ENCODE measurements around the gene ELP6. TPM values are rescaled to one million over a fixed set of nuclear protein-coding genes. Genes with fewer than 3 reads are reported as not detected.

The ELP6 gene
- total and polyA plus RNA-seq, 2 experiments from 2014 or later, result 33.7 to 41.6 TPM

DNA sequence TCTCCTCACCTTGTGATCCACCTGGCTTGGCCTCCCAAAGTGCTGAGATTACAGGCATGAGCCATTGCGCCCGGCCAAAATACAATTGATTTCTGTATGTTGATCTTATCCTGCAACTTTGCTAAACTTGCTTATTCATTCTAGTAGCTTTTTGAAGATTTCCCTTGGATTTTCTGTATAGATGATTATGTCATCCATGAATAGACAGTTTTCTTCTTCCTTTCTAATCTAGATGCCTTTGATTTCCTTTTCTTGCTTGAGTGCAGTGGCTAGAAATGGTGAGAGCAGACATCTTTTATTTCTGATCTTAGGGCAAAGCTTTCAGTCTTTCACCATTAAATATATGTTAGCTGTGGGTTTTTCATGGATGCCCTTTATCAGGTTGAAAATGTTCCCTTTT lies 4.4 kb upstream of the ELP6 start (continued):
- TF ChIP-seq, protein P1, sequence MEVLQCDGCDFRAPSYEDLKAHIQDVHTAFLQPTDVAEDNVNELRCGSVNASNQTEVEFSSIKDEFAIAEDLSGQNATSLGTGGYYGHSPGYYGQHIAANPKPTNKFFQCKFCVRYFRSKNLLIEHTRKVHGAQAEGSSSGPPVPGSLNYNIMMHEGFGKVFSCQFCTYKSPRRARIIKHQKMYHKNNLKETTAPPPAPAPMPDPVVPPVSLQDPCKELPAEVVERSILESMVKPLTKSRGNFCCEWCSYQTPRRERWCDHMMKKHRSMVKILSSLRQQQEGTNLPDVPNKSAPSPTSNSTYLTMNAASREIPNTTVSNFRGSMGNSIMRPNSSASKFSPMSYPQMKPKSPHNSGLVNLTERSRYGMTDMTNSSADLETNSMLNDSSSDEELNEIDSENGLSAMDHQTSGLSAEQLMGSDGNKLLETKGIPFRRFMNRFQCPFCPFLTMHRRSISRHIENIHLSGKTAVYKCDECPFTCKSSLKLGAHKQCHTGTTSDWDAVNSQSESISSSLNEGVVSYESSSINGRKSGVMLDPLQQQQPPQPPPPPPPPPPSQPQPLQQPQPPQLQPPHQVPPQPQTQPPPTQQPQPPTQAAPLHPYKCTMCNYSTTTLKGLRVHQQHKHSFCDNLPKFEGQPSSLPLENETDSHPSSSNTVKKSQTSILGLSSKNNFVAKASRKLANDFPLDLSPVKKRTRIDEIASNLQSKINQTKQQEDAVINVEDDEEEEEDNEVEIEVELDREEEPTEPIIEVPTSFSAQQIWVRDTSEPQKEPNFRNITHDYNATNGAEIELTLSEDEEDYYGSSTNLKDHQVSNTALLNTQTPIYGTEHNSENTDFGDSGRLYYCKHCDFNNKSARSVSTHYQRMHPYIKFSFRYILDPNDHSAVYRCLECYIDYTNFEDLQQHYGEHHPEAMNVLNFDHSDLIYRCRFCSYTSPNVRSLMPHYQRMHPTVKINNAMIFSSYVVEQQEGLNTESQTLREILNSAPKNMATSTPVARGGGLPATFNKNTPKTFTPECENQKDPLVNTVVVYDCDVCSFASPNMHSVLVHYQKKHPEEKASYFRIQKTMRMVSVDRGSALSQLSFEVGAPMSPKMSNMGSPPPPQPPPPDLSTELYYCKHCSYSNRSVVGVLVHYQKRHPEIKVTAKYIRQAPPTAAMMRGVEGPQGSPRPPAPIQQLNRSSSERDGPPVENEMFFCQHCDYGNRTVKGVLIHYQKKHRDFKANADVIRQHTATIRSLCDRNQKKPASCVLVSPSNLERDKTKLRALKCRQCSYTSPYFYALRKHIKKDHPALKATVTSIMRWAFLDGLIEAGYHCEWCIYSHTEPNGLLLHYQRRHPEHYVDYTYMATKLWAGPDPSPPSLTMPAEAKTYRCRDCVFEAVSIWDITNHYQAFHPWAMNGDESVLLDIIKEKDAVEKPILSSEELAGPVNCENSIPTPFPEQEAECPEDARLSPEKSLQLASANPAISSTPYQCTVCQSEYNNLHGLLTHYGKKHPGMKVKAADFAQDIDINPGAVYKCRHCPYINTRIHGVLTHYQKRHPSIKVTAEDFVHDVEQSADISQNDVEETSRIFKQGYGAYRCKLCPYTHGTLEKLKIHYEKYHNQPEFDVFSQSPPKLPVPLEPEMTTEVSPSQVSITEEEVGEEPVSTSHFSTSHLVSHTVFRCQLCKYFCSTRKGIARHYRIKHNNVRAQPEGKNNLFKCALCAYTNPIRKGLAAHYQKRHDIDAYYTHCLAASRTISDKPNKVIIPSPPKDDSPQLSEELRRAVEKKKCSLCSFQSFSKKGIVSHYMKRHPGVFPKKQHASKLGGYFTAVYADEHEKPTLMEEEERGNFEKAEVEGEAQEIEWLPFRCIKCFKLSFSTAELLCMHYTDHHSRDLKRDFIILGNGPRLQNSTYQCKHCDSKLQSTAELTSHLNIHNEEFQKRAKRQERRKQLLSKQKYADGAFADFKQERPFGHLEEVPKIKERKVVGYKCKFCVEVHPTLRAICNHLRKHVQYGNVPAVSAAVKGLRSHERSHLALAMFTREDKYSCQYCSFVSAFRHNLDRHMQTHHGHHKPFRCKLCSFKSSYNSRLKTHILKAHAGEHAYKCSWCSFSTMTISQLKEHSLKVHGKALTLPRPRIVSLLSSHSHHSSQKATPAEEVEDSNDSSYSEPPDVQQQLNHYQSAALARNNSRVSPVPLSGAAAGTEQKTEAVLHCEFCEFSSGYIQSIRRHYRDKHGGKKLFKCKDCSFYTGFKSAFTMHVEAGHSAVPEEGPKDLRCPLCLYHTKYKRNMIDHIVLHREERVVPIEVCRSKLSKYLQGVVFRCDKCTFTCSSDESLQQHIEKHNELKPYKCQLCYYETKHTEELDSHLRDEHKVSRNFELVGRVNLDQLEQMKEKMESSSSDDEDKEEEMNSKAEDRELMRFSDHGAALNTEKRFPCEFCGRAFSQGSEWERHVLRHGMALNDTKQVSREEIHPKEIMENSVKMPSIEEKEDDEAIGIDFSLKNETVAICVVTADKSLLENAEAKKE (CRISPR knock-in tag; IDR thresholded peaks at IDR 0.05), result no peak
- TF ChIP-seq, protein P2, sequence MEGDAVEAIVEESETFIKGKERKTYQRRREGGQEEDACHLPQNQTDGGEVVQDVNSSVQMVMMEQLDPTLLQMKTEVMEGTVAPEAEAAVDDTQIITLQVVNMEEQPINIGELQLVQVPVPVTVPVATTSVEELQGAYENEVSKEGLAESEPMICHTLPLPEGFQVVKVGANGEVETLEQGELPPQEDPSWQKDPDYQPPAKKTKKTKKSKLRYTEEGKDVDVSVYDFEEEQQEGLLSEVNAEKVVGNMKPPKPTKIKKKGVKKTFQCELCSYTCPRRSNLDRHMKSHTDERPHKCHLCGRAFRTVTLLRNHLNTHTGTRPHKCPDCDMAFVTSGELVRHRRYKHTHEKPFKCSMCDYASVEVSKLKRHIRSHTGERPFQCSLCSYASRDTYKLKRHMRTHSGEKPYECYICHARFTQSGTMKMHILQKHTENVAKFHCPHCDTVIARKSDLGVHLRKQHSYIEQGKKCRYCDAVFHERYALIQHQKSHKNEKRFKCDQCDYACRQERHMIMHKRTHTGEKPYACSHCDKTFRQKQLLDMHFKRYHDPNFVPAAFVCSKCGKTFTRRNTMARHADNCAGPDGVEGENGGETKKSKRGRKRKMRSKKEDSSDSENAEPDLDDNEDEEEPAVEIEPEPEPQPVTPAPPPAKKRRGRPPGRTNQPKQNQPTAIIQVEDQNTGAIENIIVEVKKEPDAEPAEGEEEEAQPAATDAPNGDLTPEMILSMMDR (conservative IDR thresholded peaks at IDR 0.05; ENCODE audit: low read depth in 2 of 2), result no peak
- TF ChIP-seq NANOG (IDR thresholded peaks at IDR 0.05; ENCODE audit: borderline replicate concordance) (no peak), EZH2 (IDR thresholded peaks at IDR 0.05; ENCODE audit: low read depth, unreplicated experiment) (no peak), ZNF114 (CRISPR knock-in tag; IDR thresholded peaks at IDR 0.05) (no peak), STAT1 (IDR thresholded peaks at IDR 0.05; ENCODE audit: unreplicated experiment) (no peak)

DNA sequence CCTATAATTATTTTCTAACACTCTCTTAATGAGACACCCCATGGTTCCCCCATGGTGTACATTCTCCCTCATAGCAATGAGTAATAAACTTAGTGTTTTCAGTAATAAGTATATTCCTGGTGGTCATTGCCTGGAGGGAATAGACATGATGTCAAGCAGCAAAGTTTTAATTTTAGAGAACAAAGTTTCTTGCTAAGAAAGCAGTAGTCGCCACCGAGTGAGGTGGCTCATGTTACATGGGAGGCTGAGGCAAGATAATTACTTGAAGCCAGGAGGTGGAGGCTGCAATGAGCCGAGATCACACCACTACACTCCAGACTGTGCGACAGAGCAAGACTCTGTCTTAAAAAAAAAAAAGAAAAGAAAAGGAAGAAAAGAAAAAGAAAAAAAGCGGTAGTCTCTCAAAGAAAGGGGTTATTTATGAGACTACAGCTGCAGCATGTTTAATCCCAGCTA lies 2.4 kb upstream of the ELP6 start:
- Mint-ChIP-seq H3K9me3 (no peaks in the 10 kb centered on the region; the same call in 1 of the 3 replicates), H3K4me3 (no peak overlapping the region)
- ATAC-seq, result no peak
- TF ChIP-seq CREB1 (CRISPR knock-in tag; IDR thresholded peaks at IDR 0.05; ENCODE audit: low read depth), result no peak
- TF ChIP-seq, protein P1 (CRISPR knock-in tag; IDR thresholded peaks at IDR 0.05), result no peak

More for the DNA sequence above, 2.4 kb upstream of the ELP6 start:
- Histone ChIP-seq H3K79me2 (replicated peaks; ENCODE audit: insufficient read depth) (peaks cover 21% of the 10 kb centered on the region), H3K27ac (ENCODE audit: low read depth) (no peak overlapping the region), H3K27me3 (ENCODE audit: insufficient read depth) (no peaks in the 10 kb centered on the region), H4K20me1 (replicated peaks; ENCODE audit: insufficient read depth) (no peaks in the 10 kb centered on the region), H2AFZ (no peak overlapping the region), H3K9me2 (ENCODE audit: insufficient read depth) (no peaks in the 10 kb centered on the region), H3K4me3 (no peak overlapping the region), H3K4me2 (no peak overlapping the region), H3K4me1 (ENCODE audit: insufficient read depth) (peaks cover 17% of the 10 kb centered on the region), H3F3A (replicated peaks; ENCODE audit: low read depth) (peaks cover 9% of the 10 kb centered on the region; the same call in 1 of the 2 replicates), H3K36me3 (ENCODE audit: insufficient read depth) (no peaks in the 10 kb centered on the region)
- DNase-seq (ENCODE audit: low spot score), result no peak
- peaks cover 9% of the 10 kb centered on the region; the same call in 2 of the 3 replicates for H3K4me1 Mint-ChIP-seq
- H3K36me3 Mint-ChIP-seq (ENCODE audit: low read depth), result peaks cover 12% of the 10 kb centered on the region
- no peak overlapping the region for H3K27ac Mint-ChIP-seq
- H3K27me3 Mint-ChIP-seq (ENCODE audit: insufficient read depth, low read depth, poor library complexity), result peaks cover 19% of the 10 kb centered on the region

All from GM23338 (cell line).